DND-41 (cell line): ENCODE results near the gene PAM.

Experiments
- EZH2 ChIP-seq: IDR thresholded peaks from 3 replicates; pipeline ENCODE4 v1.6.1; 2012; ENCODE audit warnings: borderline replicate concordance, low read depth, mild to moderate bottlenecking, moderate library complexity, low read length, inconsistent platforms; ENCODE audit not compliant: severe bottlenecking
- TF ChIP-seq, protein P1 (sequence below): IDR thresholded peaks from 2 replicates; pipeline ENCODE4 v1.5.1; 2012; ENCODE audit warnings: borderline replicate concordance, low read length, moderate library complexity, mild to moderate bottlenecking; ENCODE audit not compliant: poor library complexity, severe bottlenecking; ENCODE audit errors: extremely low read depth

DNA sequence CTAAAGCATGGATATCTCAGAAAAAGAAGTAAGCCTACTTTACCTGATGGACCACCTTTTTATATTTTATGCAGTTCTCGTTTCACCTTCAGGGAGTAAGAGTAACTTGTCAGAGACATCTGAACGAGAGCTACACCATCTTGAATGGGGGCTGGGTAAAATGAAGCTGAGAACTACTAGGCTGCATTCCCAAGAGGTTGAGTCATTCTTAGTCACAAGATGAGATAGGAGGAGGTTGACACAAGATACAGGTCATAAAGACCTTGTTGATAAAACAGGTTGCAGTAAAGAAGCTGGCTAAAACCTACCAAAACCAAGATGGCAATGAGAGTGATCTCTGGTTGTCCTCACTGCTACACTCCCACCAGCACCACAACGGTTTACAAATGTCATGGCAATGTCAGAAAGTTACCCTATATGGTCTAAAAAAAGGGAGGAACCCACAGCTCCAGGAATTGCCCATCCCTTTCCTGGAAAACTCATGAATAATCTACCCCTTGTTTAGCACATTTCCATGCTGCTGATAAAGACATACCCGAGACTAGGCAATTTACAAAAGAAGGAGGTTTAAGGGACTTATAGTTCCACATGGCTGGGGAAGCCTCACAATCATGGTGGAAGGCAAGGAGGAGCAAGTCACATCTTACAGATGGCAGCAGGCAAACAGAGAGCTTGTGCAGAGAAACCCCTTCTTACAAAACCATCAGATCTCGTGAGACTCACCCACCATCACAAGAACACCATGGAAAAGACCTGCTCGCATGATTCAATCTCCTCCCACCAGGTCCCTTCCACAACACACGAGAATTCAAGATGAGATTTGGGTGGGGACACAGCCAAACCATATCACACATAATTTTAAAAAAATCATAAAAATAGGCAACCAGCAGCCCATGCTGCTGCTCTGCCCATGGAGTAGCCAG lies 302.4 kb downstream of the PAM start:
- TF ChIP-seq, protein P1, sequence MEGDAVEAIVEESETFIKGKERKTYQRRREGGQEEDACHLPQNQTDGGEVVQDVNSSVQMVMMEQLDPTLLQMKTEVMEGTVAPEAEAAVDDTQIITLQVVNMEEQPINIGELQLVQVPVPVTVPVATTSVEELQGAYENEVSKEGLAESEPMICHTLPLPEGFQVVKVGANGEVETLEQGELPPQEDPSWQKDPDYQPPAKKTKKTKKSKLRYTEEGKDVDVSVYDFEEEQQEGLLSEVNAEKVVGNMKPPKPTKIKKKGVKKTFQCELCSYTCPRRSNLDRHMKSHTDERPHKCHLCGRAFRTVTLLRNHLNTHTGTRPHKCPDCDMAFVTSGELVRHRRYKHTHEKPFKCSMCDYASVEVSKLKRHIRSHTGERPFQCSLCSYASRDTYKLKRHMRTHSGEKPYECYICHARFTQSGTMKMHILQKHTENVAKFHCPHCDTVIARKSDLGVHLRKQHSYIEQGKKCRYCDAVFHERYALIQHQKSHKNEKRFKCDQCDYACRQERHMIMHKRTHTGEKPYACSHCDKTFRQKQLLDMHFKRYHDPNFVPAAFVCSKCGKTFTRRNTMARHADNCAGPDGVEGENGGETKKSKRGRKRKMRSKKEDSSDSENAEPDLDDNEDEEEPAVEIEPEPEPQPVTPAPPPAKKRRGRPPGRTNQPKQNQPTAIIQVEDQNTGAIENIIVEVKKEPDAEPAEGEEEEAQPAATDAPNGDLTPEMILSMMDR, result no peak
- no peak for TF ChIP-seq EZH2
